ENCODE results near the gene TICAM1.
"Not testable (repeated sequence)": the region's sequence is repeated elsewhere in the genome, so short reads cannot be mapped to it uniquely, and the experiment has no call there.

TICAM1 gene

GRCh38 chr19:4803736-4804695, 27.5 kb downstream of the TICAM1 start:
- 53% methylated on average over 33 of the region's 33 CpGs for WGBS

GRCh38 chr19:4802711-4803110, 28.8 kb downstream of the TICAM1 start:
- Histone ChIP-seq H3K27me3 (ENCODE audit: insufficient read depth, low read length) (no peaks in the 10 kb centered on the region), H3K4me3 (ENCODE audit: low read length) (no peak overlapping the region), H3K9me3 (ENCODE audit: insufficient read depth, low read depth, low read length) (no peaks in the 10 kb centered on the region), H3K27ac (ENCODE audit: low read depth, low read length) (no peak overlapping the region), H3K36me3 (ENCODE audit: insufficient read depth, low read length) (no peaks in the 10 kb centered on the region), H3K9ac (ENCODE audit: low read depth, low read length) (no peak overlapping the region), H3K4me1 (ENCODE audit: insufficient read depth, low read length) (no peaks in the 10 kb centered on the region)
- WGBS, result 85% methylated on average over 7 of the region's 7 CpGs

More at GRCh38 chr19:4803736-4804695, 27.5 kb downstream of the TICAM1 start:
- H3K4me3 ChIP-seq (ENCODE audit: low read length), result no peak overlapping the region
- H3K9me3 ChIP-seq (ENCODE audit: insufficient read depth, low read depth, low read length), result no peaks in the 10 kb centered on the region
- H3K36me3 ChIP-seq (ENCODE audit: insufficient read depth, low read length), result no peaks in the 10 kb centered on the region
- H3K4me1 ChIP-seq (ENCODE audit: insufficient read depth, low read length), result no peaks in the 10 kb centered on the region
- no peak overlapping the region for H3K27ac ChIP-seq (ENCODE audit: low read depth, low read length)
- H3K27me3 ChIP-seq (ENCODE audit: insufficient read depth, low read length), result no peaks in the 10 kb centered on the region
- H3K9ac ChIP-seq (ENCODE audit: low read depth, low read length), result no peak overlapping the region

- peaks cover 7% of the 10 kb centered on the region; the same call in 1 of the 2 replicates for H3K36me3 ChIP-seq (ENCODE audit: insufficient read depth, low read length)
- no peak overlapping the region for H3K27ac ChIP-seq (ENCODE audit: low read depth, low read length)
- 94% methylated on average over 2 of the region's 3 CpGs for WGBS
- H3K27me3 ChIP-seq (ENCODE audit: insufficient read depth, low read length), result no peaks in the 10 kb centered on the region
- no peaks in the 10 kb centered on the region for H3K4me1 ChIP-seq (ENCODE audit: insufficient read depth, low read length)
- H3K9me3 ChIP-seq (ENCODE audit: insufficient read depth, low read depth, low read length), result no peaks in the 10 kb centered on the region
- no peak overlapping the region for H3K9ac ChIP-seq (ENCODE audit: low read depth, low read length)
- no peak overlapping the region for H3K4me3 ChIP-seq (ENCODE audit: low read length)
Observed at GRCh38 chr19:4801085-4801619, 30.4 kb downstream of the TICAM1 start.

GRCh38 chr19:4800591-4801081, 30.9 kb downstream of the TICAM1 start:
- Histone ChIP-seq H3K4me1 (ENCODE audit: insufficient read depth, low read length) (no peaks in the 10 kb centered on the region), H3K9me3 (ENCODE audit: insufficient read depth, low read depth, low read length) (no peaks in the 10 kb centered on the region), H3K27me3 (ENCODE audit: insufficient read depth, low read length) (no peaks in the 10 kb centered on the region), H3K36me3 (ENCODE audit: insufficient read depth, low read length) (peaks cover 10% of the 10 kb centered on the region; the same call in 1 of the 2 replicates), H3K27ac (ENCODE audit: low read depth, low read length) (no peak overlapping the region), H3K9ac (ENCODE audit: low read depth, low read length) (no peak overlapping the region), H3K4me3 (ENCODE audit: low read length) (no peak overlapping the region)
- 81% methylated on average over 23 of the region's 23 CpGs for WGBS

GRCh38 chr19:4795400-4795799, 36.1 kb downstream of the TICAM1 start:
- Histone ChIP-seq H3K27ac (ENCODE audit: low read depth, low read length) (no peak overlapping the region), H3K9me3 (ENCODE audit: insufficient read depth, low read depth, low read length) (no peaks in the 10 kb centered on the region), H3K4me1 (ENCODE audit: insufficient read depth, low read length) (peaks cover 3% of the 10 kb centered on the region; the same call in 1 of the 2 replicates), H3K27me3 (ENCODE audit: insufficient read depth, low read length) (no peaks in the 10 kb centered on the region), H3K4me3 (ENCODE audit: low read length) (no peak overlapping the region), H3K9ac (ENCODE audit: low read depth, low read length) (no peak overlapping the region), H3K36me3 (ENCODE audit: insufficient read depth, low read length) (peaks cover 39% of the 10 kb centered on the region)
- WGBS, result 92% methylated on average over 9 of the region's 9 CpGs

GRCh38 chr19:4794971-4795370, 36.5 kb downstream of the TICAM1 start:
- 92% methylated on average over 11 of the region's 11 CpGs for WGBS
- H3K4me3 ChIP-seq (ENCODE audit: low read length), result no peak overlapping the region
- H3K4me1 ChIP-seq (ENCODE audit: insufficient read depth, low read length), result peaks cover 3% of the 10 kb centered on the region; the same call in 1 of the 2 replicates
- no peaks in the 10 kb centered on the region for H3K9me3 ChIP-seq (ENCODE audit: insufficient read depth, low read depth, low read length)
- no peaks in the 10 kb centered on the region for H3K27me3 ChIP-seq (ENCODE audit: insufficient read depth, low read length)
- peaks cover 39% of the 10 kb centered on the region for H3K36me3 ChIP-seq (ENCODE audit: insufficient read depth, low read length)
- H3K9ac ChIP-seq (ENCODE audit: low read depth, low read length), result no peak overlapping the region
- H3K27ac ChIP-seq (ENCODE audit: low read depth, low read length), result no peak overlapping the region

GRCh38 chr19:4793278-4793677, 38.2 kb downstream of the TICAM1 start:
- not testable (repeated sequence) for H3K4me1 ChIP-seq (ENCODE audit: insufficient read depth, low read length); H3K4me3 ChIP-seq (ENCODE audit: low read length); H3K27me3 ChIP-seq (ENCODE audit: insufficient read depth, low read length); H3K27ac ChIP-seq (ENCODE audit: low read depth, low read length); H3K9me3 ChIP-seq (ENCODE audit: insufficient read depth, low read depth, low read length); H3K9ac ChIP-seq (ENCODE audit: low read depth, low read length)
- peaks cover 39% of the 10 kb centered on the region for H3K36me3 ChIP-seq (ENCODE audit: insufficient read depth, low read length)
- WGBS, result 95% methylated on average over 19 of the region's 19 CpGs

- Histone ChIP-seq H3K36me3 (ENCODE audit: insufficient read depth, low read length) (peaks cover 39% of the 10 kb centered on the region), H3K4me3 (ENCODE audit: low read length) (peak overlapping the region; percentile 82), H3K9ac (ENCODE audit: low read depth, low read length) (peak overlapping the region; percentile 98; the same call in 1 of the 2 replicates)
- 90% methylated on average over 24 of the region's 24 CpGs for WGBS
- H3K4me1 ChIP-seq (ENCODE audit: insufficient read depth, low read length); H3K27ac ChIP-seq (ENCODE audit: low read depth, low read length); H3K27me3 ChIP-seq (ENCODE audit: insufficient read depth, low read length); H3K9me3 ChIP-seq (ENCODE audit: insufficient read depth, low read depth, low read length): not testable (repeated sequence)
Observed at GRCh38 chr19:4792866-4793195, 38.7 kb downstream of the TICAM1 start.

GRCh38 chr19:4792019-4792865, 39.3 kb downstream of the TICAM1 start:
- peak overlapping the region; percentile 98 for H3K9ac ChIP-seq (ENCODE audit: low read depth, low read length)
- H3K27ac ChIP-seq (ENCODE audit: low read depth, low read length), result peak overlapping the region; percentile 78
- H3K4me1 ChIP-seq (ENCODE audit: insufficient read depth, low read length); H3K9me3 ChIP-seq (ENCODE audit: insufficient read depth, low read depth, low read length); H3K27me3 ChIP-seq (ENCODE audit: insufficient read depth, low read length): not testable (repeated sequence)
- H3K4me3 ChIP-seq (ENCODE audit: low read length), result peak overlapping the region; percentile 82
- peaks cover 39% of the 10 kb centered on the region for H3K36me3 ChIP-seq (ENCODE audit: insufficient read depth, low read length)
- 12% methylated on average over 75 of the region's 75 CpGs for WGBS

- H3K9ac ChIP-seq (ENCODE audit: low read depth, low read length), result peak within 1 kb of the TSS; percentile 98
- peak within 1 kb of the TSS; percentile 78 for H3K27ac ChIP-seq (ENCODE audit: low read depth, low read length)
- peak within 1 kb of the TSS; percentile 82 for H3K4me3 ChIP-seq (ENCODE audit: low read length)
- under 1% methylated on average over 80 of the region's 80 CpGs for WGBS
- peaks cover 34% of the 10 kb centered on the region for H3K36me3 ChIP-seq (ENCODE audit: insufficient read depth, low read length)
- H3K4me1 ChIP-seq (ENCODE audit: insufficient read depth, low read length), result peaks cover 3% of the 10 kb centered on the region; the same call in 1 of the 2 replicates
- H3K27me3 ChIP-seq (ENCODE audit: insufficient read depth, low read length), result no peaks in the 10 kb centered on the region
- no peaks in the 10 kb centered on the region for H3K9me3 ChIP-seq (ENCODE audit: insufficient read depth, low read depth, low read length)
Observed at GRCh38 chr19:4791183-4792018, 40.1 kb downstream of the TICAM1 start, which contains the start of gene FEM1A. TSS of gene FEM1A (plus strand) at chr19:4791734. CDS start at chr19:4791855, 121 bp downstream.

Data from HUES64 (cell line).